ENCODE measurements around the gene INMT.

DNA sequence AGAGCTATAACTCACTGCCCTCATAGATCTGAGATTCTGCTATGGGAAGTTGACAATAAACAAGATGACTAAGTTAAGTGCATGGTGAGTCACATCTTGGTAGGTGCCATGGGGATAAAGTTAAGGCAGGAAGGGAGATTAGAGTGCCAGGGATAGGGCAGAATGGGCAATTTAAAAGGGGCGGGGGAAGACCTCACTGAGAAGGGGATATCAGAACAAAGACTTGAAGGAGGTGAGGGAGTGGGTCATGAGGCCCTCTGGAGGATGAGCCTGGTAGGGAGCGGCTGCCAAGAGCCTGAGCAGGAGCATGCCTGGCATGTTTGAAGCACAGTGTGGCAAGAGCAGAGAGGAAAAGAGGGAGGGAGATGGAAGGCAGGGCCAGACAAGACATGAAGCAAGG, 34.8 kb upstream of the INMT start:
- TF ChIP-seq, protein P1, sequence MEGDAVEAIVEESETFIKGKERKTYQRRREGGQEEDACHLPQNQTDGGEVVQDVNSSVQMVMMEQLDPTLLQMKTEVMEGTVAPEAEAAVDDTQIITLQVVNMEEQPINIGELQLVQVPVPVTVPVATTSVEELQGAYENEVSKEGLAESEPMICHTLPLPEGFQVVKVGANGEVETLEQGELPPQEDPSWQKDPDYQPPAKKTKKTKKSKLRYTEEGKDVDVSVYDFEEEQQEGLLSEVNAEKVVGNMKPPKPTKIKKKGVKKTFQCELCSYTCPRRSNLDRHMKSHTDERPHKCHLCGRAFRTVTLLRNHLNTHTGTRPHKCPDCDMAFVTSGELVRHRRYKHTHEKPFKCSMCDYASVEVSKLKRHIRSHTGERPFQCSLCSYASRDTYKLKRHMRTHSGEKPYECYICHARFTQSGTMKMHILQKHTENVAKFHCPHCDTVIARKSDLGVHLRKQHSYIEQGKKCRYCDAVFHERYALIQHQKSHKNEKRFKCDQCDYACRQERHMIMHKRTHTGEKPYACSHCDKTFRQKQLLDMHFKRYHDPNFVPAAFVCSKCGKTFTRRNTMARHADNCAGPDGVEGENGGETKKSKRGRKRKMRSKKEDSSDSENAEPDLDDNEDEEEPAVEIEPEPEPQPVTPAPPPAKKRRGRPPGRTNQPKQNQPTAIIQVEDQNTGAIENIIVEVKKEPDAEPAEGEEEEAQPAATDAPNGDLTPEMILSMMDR (IDR thresholded peaks at IDR 0.05), result peak in 1 of 6 experiments; percentile 4
- no peak for TF ChIP-seq POLR2A (IDR thresholded peaks at IDR 0.05)

All from Peyer's patch (tissue), 4 donors.